GM12892 (cell line): ENCODE results near the gene RAP1GAP.

ENCODE experiments used
- DNase-seq: peaks from one replicate; pipeline ENCODE4 v3.0.0; 2011; ENCODE audit not compliant: insufficient read length
- FAIRE-seq: peaks from 2 replicates; lab custom pipeline; 2011; peaks lifted over from hg19 to GRCh38; lab: Jason Lieb, UNC
- POLR2A ChIP-seq: IDR thresholded peaks from 2 replicates; pipeline ENCODE4 v1.6.1; 2011; ENCODE audit warnings: low read depth, low read length, control low read depth
- POLR2AphosphoS5 ChIP-seq: IDR thresholded peaks from 2 replicates; pipeline ENCODE4 v1.6.1; 2011; ENCODE audit warnings: low read depth, low read length, control low read depth
- TAF1 ChIP-seq: IDR thresholded peaks from 2 replicates; pipeline ENCODE4 v1.6.1; 2011; ENCODE audit warnings: low read depth, mild to moderate bottlenecking, control low read depth, low read length, borderline replicate concordance

The RAP1GAP gene

DNA sequence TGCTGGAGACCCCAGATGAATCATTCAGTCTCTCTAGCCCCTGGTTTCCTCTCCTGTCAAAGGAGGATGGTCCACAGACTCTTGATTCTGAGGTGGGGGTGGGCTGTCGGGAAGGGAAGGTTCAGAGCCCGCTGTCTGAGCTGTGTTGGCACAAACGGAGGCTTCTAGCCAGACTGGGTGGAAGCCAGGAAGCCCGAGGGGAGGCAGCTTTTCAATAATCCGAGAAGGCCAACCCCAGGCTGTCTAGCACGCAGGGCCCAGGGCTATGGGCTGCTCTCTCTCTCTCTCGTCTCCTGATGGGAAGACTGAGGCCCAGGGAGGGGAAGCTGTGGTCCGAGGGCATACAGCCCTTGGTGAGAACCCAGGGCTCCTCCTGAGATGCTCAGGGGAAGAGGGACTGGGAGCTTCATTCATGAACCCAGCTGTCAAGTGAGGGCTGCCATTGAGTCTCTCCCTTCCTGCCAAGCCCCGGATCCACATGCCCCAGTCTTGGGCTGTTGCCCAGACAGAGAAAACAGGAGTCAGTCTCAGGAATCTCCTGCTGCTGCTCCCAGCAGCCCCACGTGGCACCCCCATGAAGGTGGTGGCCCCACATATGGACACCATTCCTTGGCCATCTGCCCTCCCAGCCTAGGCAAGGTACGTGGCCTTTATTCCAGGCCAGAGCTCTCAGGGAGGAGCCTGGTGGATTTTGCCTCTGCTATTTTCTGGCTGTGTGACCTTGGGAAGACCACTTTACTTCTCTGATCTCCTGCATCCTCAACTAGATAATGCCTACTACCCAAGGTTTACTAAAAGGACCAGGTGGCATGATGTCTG lies 44.4 kb downstream of the RAP1GAP start:
- no peak for DNase-seq

DNA sequence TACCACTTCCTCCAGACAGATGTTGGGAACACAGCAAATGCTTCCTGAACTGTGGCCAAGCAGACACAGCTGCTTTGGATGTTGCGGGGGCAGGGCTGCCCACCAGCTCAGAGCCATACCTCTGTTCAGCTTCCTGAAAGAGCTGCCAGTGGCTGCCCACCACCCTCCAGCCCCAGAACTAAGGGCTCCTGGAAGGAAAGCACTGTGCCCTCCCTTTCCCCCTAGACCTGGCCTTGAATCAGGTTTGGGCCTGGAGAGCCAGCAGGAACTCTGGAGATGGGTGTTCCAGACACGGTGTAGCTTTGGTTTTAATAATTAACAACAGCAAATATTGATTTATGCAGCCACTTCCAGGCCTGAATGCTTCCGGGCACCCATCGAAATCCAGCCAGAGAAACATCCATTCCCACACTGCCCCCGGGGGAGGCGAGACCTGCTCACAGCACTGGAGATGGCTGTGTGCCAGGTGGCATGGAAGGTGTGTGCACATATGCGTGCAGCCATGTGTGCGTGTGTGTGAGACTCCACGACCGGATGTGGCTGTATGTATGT lies 45.7 kb downstream of the RAP1GAP start:
- DNase-seq, result no peak
- no peak for TF ChIP-seq POLR2AphosphoS5
- TF ChIP-seq POLR2A, result no peak
- TF ChIP-seq TAF1, result no peak
- no peak for FAIRE-seq

More for the DNA sequence above, 44.4 kb downstream of the RAP1GAP start:
- no peak for FAIRE-seq
- TF ChIP-seq TAF1 (no peak), POLR2A (no peak), POLR2AphosphoS5 (no peak)

- FAIRE-seq, result no peak
- DNase-seq, result peak; percentile 51
- TF ChIP-seq POLR2AphosphoS5 (no peak), POLR2A (no peak)
These were observed 46.5 kb downstream of the RAP1GAP start for GRCh38 chr1:21622466-21623315.

- TF ChIP-seq POLR2A, result no peak
- no peak for TF ChIP-seq TAF1
- TF ChIP-seq POLR2AphosphoS5, result no peak
- no peak for DNase-seq
- FAIRE-seq, result no peak
These were observed 47.3 kb downstream of the RAP1GAP start for GRCh38 chr1:21621761-21622436.

DNA sequence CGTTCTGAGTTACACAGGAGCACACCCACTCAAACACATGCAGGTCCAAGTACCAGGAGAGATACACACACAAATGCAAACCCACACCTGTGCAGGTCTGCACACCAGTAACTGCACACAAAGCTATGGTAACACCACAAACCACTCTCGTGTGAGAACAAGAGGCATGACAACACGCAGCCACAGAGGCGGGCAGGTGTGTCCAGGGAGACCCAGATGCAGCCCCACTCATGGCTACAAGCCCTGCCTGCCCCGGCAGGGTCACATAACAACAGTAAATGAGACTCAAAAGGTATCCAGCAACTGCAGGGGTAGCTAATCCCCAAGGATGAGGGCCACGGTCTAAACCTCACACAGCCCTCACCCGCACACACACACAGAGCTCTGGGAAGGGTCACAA lies 48.1 kb downstream of the RAP1GAP start:
- TF ChIP-seq POLR2AphosphoS5, result no peak
- TF ChIP-seq POLR2A, result no peak
- no peak for TF ChIP-seq TAF1
- no peak for FAIRE-seq

GRCh38 chr1:21620496-21620895 lies 48.7 kb downstream of the RAP1GAP start:
- no peak for DNase-seq
- no peak for FAIRE-seq
- no peak for TF ChIP-seq POLR2A
- no peak for TF ChIP-seq POLR2AphosphoS5

More for the DNA sequence above, 48.1 kb downstream of the RAP1GAP start:
- DNase-seq, result no peak

GRCh38 chr1:21620011-21620410 lies 49.1 kb downstream of the RAP1GAP start:
- DNase-seq (no peak), FAIRE-seq (no peak)
- TF ChIP-seq TAF1, result no peak
- TF ChIP-seq POLR2AphosphoS5, result no peak
- TF ChIP-seq POLR2A, result no peak

DNA sequence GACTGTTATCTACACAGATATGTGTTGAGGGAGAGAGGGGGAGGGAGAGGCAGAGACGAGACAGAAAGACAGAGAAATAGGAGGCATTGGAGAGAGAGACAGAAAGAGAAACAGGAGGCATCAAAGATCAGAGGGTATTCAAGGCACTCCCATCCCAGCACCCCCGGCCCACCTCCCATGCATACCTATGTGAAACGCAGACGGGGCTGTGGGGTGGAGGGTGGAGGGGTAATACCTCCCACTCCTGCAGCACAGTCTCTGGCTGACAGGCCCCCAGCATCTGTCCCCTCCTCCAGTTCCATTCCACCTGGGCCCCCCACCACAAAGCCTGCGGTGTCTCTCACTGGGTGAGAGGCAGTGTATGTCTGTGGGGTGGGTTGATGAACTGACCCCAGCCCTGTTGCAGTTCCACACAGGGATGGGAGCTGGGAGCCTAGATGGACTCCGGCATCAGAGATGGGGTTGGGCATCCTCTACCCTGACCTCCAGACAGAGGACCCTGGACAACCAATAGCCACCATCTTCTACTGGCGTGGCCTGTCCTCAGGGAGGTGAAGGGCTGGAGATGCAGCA lies 49.7 kb downstream of the RAP1GAP start:
- FAIRE-seq (no peak), DNase-seq (no peak)
- TF ChIP-seq TAF1, result no peak
- no peak for TF ChIP-seq POLR2AphosphoS5
- TF ChIP-seq POLR2A, result no peak

DNA sequence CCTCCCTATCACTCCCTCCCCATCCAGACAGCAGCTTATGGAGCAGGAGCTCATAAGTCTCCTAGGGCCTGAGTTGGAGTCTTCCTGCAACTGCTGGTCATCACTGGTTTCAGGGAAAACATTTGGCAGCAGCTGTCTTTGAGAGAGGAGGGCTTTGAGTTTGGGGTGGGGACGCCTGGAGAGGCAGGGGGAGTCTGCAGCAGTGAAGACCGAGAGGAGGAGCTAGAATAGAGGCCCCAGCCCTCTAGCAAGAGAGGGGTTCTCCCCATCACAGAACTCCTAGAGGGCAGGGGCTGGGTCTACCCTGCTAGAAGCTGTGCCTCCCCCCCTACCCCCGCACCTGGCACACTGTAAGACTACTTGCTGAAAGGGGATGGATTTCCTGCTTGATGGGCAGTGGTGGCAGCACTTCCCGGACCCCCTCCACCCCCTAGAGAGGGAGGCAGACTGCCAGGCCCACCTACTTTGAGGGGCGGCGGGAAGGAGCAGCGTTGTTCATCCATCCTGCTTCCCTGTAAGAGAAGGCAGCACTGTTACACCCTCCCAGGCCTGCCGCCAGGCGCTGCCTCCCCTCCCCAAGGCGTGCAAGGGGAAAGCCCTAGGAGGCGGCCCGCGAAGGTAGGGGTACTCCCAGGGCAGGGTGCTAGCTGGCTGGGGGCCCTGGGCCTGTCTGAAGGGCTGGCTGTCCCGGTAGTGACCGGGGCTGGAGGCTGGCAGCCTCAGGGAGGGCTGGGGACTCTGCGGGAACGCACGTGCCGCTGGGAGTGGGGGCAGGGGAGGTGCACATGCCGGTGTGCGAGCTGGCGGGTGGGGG lies 50.4 kb downstream of the RAP1GAP start:
- FAIRE-seq (no peak), DNase-seq (no peak)
- TF ChIP-seq POLR2A (no peak), POLR2AphosphoS5 (no peak), TAF1 (no peak)

GRCh38 chr1:21618059-21618458 lies 51.1 kb downstream of the RAP1GAP start:
- DNase-seq, result no peak
- TF ChIP-seq POLR2AphosphoS5, result no peak
- no peak for TF ChIP-seq TAF1
- no peak for TF ChIP-seq POLR2A
- no peak for FAIRE-seq
